ENCODE data around the gene ITGBL1.

GRCh38 chr13:101627556-101627943 is 175.1 kb downstream of the ITGBL1 start:
- TF ChIP-seq, protein P1, sequence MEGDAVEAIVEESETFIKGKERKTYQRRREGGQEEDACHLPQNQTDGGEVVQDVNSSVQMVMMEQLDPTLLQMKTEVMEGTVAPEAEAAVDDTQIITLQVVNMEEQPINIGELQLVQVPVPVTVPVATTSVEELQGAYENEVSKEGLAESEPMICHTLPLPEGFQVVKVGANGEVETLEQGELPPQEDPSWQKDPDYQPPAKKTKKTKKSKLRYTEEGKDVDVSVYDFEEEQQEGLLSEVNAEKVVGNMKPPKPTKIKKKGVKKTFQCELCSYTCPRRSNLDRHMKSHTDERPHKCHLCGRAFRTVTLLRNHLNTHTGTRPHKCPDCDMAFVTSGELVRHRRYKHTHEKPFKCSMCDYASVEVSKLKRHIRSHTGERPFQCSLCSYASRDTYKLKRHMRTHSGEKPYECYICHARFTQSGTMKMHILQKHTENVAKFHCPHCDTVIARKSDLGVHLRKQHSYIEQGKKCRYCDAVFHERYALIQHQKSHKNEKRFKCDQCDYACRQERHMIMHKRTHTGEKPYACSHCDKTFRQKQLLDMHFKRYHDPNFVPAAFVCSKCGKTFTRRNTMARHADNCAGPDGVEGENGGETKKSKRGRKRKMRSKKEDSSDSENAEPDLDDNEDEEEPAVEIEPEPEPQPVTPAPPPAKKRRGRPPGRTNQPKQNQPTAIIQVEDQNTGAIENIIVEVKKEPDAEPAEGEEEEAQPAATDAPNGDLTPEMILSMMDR (IDR thresholded peaks at IDR 0.05): no peak
- no peak for TF ChIP-seq POLR2A (IDR thresholded peaks at IDR 0.05)
